CD4-positive, alpha-beta T cell treated with Interleukin-2 at 100 ng/mL for 4 hours (primary cell): ENCODE results near the gene MGMT.

Experiments used
- DNase-seq: peaks from one replicate; pipeline ENCODE4 v3.0.0-alpha.2; 2020; ENCODE audit warnings: low spot score

MGMT gene

DNA sequence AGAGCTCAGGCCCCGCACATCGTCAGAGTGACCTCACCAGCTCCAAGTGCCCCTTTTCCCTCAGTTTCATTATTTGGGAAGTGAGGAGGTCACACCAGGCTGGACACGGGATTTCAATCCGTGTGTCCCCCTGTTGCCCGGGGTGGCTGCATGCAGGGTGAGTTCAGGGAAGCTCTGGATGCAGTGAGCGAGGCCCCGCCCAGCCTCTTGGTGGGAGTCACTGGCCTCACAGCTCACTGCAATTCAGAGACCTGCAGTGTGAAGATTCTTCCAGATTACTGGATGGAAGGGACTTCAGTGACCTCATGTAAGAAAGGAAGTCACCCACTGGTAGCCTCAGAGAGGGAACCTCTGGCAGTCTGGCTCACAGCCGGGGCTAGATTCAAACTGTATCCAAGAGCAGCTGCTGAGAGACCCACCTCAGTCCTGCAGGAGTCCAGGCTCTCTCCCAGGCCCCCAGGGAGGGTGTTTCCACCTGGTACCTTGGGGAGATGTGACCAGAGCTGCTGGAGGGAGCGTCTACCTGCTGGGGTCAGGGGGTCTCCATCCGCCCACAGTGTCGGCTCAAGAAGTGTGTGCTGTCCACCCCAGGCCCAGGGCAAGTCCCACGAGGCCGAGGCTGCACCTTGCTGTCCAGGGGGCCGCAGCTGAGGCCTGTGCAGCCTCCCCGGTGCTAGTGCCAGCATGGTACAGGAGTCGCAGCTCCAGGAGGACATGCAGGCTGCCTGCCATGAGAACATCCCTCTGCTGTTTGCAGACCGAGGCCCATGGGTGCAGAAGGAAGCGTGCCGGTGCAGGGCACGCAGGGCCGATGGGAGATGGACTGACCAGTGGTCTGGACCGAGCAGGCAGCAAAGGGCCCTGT is 54.4 kb downstream of the MGMT start:
- no peak for DNase-seq

DNA sequence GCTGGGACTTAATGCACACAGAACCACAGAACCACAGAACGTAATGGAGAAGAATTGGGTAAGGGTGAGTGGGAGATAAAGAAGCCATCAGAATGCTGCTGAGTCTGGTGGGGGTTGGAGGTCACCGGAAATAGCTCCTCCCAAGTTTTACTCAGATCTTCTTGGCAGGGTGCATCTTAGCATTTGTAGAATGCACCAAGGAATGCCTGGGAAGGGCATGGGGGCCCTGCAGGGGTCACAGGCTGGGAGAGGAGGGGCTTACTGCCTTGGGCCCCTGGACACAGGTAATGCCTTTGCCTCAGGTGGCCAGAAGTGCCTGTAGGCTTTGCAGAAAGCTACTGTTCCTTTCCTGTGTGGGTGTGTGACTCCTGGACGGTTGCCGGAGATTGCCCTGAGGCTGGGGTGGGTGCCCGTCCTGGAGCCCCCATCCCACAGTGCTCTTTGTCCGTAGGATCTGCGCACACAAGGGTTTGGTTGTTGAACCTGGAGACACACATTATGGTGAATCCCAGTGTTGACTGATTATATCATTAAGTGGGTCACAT is 55.1 kb downstream of the MGMT start:
- no peak for DNase-seq

DNA sequence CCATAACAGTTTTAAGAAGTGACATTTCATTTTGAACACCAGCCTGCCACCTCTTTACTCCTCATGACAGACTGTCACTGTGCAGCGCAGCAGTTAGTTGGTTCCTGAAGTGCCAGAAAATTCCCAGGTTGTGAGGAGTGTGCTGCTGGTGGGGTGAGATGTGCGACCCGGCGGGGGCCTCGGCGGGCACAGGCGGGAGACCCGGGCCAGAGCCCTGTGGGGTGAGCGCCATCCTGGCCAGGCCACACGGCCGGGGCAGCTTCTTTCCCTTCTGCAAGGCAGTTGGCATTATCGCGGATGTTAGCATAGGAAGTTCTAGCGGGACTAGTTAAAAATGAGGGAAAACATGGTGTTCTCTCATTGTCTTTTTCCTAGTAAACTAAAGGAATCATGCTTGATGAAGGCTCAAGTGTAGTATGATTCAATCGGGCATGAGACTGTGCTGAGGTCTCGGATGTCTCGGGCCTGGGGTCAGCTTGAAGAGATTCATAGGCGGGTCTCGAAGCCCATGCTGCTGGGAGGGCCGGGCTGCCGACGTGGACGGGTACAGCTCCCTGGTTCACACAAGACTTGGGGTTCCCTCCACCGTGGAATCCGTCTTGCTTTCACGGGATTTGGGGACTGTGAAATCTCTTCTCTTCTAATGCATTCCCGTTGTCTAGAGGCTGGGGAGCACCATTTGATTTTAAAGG is 56.1 kb downstream of the MGMT start:
- no peak for DNase-seq

DNA sequence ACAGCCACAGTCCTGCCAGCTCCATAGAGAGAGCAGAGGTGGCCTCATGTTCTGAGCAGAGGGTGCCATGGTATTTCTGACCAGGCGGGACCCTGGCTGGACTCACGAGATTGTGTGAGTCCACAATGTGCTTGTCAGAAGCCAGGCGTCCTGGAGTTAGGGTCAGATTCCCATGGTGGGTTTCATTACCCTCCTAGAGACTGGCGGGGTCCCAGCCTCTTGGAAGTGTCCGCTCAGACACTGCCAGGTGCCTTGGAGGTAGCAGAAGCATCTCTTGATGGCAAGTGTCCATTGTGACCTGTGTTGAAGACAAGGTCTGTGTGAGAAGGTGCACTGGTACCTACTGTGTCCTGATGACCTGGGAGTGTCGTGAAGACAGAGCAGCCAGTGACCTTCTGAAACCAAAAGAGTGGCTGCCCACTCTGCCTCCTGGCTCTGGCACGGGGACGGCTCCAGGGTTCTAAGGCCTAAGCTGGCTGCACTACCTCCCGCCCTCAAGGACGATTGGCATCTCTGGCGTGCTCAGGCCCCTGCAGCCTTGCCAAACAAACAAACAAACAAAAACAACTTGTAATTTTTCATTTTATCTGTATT is 56.8 kb downstream of the MGMT start:
- no peak for DNase-seq

DNA sequence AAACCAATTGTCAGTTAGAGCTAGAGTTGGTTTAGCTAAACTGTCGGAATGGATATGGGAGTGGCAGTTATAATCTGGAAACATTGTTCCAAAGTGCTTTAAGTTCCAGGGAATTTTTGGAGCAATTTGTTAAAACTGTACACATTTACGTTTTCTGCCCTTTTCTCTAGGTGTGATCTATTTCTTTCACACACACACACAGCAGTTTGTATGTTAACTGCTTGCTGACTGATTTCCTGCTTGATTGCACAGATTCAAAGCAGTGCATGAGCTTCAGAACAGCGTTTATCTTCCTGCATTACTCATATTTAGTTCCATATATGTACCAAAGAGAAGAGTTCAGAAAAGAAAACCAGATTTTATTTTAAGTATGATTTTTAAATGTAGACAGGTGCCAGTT is 57.9 kb downstream of the MGMT start:
- DNase-seq = no peak

DNA sequence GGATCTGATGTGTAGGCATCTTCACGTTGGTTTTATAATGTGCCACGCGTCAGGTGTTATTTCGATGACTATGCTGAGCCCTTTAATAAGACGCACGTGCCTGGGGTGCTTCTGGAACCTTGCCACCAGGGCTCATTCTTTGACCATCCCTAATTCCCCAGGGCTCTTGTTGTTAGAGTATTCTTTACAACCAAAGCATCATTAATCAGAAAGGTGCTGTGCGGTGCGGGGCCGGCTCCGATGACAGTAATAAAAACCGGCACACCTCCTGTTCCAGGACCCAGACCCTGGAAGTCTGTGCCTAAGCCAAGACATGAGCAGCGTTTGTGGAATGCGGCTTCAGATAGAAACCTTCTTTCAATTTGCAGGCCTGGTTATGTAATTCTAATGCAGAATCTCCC is 58.4 kb downstream of the MGMT start:
- DNase-seq = no peak

DNA sequence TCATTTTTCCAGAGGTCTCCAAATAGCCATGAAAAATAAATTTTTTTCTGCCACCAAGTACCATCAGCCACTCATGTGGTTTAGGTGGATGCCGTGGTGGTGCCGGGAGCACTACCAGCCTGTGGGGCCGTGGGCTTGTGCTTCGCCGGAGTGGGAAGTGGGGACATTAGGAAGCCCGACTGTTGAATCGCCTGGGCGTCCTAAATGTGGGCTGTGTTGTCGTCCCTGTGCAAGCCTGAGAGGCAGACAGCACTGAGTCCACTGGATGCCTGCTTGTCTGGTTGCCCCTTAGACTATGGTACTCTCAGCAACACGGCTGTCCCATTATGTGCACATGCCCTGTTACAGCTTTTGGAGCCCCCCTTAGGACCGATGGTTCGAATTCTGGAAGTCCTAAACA is 59.9 kb downstream of the MGMT start:
- DNase-seq = no peak

DNA sequence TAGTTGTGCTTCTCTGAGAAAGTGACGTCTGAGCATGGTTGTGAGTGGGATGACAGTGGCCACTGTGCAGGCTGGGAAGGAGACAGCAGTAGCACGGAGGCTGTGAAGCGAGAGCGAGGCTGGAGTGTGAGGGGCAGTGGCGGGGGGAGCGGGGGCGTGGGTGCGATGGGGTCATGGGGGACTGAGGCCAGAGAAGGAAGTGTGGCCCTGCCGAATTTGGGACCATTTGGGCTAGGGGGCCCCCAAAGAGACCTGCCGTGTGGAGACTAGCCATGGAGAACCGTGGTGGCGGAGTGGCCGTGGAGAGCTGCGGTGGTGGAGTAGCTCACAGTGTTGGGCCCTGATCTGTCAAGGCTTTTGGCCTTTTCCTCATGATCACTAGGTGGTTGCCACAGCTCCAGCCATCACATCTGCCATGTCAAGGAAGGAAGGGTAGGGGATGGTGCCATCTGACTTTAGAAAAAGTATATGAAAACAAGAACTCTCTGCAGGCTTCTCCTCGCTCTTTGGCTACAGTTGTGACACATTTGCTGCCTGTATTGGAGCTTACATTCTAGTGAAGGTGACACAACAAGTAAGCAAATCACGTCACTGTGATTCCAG is 61.4 kb downstream of the MGMT start:
- no peak for DNase-seq

DNA sequence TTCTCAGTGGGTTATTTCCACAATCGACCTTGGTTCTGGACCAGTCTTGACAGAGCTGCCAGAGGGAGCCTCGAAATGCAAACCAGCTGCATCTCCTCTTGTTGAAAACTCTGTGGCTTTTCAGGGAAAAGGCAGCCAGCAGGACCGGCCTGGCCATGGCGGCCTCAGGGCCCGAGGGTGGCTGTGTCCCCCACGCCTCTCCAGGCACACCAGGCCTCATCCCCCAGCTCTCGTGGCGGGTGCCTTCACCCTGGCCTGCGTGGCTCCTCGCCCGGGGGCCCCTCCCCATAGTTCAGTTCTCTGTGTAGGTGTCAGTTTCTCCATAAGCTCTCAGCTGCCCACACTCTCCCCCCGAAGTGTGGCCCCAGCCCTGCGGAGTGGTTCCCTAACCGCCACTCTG is 63.5 kb downstream of the MGMT start:
- DNase-seq = no peak

DNA sequence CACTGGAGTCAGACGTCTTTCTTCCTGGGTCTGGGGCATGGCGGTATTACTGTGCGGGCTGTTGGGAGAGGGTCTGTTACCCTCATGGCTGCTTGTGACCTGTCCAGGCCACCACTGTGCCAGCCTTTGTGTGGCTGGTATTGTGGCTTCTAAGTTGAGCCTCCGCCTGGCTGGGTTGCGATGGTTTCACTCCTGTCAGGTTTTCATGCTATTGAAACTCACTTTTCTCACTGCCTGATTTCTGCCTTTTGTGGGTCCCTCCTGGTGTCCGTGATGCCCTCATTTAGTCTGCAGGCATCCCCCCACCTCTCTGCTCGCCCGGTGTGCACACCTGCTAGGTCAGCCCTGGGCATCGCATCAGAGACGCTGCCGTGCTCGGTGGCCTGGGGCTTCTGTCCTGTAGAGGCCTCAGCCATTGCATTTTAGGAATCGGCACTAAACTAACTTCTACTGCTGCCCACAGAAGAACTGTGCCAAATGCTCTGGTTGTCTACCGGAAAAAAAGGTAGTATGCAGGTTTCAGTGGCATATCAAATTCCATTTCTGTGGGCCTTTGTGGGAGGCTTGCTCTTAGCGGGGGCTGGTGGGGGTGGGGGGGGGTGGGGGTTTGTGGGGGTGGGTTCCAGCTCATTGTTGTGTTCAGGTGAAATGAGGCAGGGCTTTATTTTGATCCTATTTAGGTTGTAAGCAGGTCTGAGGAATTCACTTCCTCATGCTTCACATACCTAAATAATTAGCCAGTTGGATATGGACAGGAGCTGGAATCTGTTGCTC is 64.3 kb downstream of the MGMT start:
- DNase-seq = no peak

DNA sequence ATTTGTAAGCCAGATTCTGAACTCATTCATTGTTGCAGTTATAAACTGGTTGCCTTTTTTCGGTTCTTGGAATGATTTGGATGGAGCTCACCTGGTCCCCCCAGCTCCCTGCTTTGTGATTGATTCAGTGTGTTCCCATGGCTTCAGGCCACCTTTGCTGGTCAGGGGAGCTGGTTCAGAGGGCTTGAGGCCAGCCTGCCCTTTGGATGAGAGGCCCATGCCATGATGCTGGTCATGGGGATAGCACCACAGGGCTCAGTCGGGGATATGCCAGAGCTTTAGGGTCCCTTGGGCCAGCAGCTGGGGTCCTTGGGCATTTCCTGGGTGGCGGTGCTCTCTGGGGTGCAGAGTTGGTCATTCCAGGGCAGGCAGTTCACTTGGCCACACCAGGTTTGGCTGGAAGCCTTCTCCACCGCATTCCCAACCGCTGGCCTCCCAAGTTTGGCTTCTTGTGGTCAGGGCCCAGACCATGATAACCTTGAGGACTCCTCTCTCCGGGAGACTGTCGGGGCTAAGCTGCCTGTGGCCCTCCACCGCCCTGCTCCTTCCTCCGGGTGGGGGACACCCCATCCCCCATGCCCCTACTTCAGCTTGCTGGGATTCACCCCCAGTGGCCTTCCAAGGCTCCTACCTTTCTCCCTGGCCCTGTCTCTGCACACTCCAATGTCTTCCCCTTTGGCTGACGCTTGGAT is 65.1 kb downstream of the MGMT start:
- no peak for DNase-seq

DNA sequence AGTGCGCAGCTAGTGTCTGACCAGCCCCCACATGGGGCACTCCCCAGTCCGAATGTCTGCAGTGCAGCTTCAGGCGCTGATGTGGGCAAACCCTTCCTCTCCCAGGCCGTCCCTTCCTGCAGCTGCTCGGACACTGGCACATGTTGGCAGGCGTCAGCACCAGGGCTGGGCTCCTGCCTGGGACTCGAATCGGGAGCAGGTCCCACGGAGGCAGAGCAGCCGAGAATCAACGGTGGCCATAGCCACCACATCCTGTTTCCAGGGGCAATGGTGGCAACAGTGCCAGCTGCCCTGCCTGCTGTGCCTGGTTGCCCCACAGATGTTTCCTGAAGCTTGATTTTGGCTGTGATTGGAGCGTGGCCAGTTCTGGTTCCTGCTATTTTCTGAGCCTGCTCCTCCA is 65.8 kb downstream of the MGMT start:
- DNase-seq = no peak

DNA sequence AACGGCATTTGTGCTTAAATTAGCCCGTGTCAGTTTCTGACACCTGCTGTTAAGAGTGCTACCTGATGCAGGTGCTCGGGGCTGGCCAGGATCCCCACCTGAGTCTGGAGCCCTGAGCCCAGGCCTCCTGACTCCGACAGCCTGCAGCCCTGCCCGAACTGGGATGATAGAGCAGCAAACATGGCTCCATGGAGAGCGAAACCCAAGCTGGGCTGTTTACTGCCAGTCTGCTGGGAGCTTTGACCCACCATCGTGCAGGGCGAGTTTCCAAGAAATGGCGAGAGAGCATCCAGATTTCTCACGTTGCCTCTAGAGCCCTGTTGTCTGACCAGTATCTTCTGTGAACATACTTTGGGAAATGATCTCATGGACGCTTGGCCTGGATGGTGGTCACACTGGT is 66.2 kb downstream of the MGMT start:
- no peak for DNase-seq

DNA sequence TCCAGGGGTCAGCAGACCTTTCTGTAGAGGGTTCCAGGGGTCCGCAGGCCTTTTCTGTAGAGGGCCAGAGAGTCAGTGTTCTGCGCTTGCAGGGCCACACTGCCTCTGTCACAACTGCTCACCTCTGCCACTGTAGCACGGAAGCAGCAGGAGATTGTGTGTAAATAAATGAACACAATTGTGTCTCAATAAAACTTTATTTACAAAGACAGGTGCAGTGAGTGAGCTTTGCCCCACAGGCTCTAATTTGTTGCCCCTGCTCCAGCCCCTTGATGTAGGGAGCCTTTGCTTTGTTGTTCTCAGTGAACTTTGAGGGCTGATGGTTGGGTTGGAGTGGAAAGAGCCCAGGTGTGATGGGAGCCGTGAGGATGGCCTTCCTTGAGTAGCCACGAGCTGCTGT is 67.8 kb downstream of the MGMT start:
- DNase-seq = no peak

DNA sequence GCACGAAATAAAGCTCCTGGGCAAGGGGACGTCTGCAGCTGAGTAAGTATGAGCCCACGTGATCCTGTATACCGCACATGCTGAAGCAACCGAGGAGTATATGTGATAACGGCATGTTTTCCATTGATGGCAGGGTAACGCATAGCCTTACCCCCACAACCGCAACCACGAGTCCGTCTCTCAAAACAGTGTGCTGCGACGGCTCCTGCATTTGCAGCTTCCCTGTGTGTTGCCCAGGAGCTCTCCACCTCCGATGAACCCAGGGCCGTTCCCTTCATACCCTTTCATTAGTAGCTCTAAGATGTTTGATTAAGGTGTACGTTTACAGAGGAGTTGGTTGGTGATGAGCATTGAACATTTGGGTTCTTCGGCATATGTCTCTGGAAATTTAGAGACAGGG is 69.3 kb downstream of the MGMT start:
- DNase-seq = no peak

DNA sequence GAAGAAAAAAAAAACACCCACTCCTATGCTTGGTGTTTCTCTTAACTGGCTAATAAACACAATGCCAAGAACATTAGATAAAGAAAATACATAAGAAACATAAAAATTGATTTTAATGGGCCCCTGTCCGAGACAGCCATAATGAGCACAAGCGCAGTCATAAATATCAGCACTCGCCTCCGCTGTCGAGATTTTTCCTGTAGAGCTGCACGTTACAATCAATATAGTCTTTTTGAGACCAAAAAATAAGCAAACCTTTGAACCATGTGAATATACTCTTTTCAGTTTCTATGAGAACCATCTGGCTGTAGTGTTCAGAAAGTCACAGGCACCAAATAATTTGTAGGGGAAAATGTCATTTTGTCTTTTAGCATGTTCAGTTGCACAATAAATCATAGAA is 70.1 kb downstream of the MGMT start:
- no peak for DNase-seq

DNA sequence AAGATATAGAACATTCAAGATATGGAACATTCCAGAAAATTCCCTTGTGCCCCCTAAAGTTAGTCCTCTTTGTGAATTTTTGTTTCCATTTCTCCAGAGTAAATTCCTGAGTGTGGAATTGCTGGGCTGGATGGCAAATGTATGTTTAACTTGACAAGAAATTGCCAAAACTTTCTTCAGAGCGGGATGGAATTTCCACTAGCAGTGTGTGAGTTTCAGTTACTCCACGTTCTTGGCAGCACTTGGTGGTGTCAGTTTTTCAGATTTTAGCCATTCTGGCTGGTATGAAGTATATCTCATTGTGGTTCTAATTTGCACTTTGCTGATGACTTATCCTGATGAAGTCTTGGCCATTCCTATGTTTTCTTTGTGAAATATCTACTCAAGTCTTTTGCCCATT is 71.2 kb downstream of the MGMT start:
- no peak for DNase-seq

DNA sequence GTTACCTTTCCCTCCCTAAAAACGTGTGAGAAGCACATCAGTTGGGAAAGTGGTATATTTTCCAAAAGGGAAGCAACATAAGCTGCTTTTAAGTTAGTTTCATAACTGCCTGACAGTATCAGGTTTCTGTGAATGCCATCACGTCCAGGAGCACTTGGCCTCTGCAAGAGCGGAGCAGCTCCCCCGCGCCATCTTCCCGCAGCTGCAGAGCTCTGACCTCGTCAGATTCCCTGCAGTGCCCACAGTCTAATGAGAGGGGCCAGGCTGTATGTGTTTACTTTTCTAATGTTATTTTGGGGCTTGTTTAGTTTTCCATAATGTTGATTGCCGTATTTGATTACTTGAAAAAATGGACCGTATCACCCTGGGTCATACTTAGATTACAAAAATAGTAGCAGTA is 74.2 kb downstream of the MGMT start:
- no peak for DNase-seq

DNA sequence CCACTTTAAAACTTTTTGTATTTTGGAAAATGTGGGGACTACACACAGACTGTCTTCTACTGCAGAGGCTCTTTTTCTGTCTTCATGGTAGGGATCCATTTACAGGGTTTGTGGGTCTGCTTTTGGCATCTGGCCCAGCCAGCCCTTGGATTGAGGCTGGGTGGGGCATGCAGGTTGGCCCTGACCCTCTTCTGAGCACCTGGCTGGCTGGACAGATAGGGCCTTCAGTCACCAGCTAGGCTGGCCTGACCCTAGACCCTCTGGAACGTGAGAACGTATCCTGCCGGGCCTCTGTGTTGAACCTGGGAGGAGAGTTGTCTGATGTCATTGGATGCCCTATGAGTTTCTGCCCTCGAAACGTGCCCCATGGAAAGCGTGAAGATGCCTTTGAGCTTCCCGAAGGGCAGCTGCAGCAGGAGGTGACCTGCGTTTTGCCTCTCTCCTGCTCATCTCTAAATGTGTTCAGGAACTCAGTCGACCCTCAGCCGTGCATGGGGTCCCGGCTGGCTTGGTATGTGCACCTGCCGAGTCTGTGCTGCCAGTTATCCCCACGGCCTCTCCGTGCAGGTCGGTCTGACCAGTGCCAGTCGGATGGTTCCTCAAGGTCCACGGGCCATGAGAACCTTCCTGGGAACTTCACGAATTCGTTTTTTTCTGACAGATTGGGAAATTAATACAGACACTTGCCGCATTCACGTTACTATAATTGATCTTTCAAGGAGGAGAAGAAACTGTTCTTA is 74.9 kb downstream of the MGMT start:
- no peak for DNase-seq

DNA sequence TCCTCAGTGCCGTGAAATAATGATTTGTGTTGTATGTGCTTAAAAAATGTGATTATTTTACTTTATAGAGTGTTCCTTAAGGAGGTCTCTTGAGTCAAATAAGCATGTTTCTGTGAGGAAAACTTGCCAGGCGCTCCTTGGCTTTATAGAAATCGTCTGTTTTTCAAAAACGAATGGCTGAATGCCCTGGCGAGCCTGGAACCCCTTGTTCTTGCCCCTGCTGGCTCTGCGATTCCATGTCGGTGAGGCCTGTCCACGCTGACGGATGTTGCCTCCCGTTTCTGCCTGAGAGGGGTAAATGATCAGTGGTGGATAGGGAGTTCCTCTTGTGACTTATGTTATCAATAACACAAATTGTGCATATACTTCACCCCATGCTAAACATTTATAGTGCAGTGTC is 75.5 kb downstream of the MGMT start:
- DNase-seq = no peak
